HG03442 (cell line): Measurements from ENCODE around the gene KTI12.
A peak's percentile ranks its signal among the peaks of the same experiment; 100 is the strongest.
"Not testable (repeated sequence)": the region's sequence is repeated elsewhere in the genome, so short reads cannot be mapped to it uniquely, and the experiment has no call there.

Experiments
- ATAC-seq: cut with Tn5 transposase; IDR thresholded peaks from one replicate; pipeline ENCODE4 v1.9.1; 2021; ENCODE audit warnings: mild to moderate bottlenecking, moderate library complexity; ENCODE audit not compliant: unreplicated experiment

KTI12 gene

GRCh38 chr1:52041551-52042185 is 8.1 kb upstream of the KTI12 start:
- ATAC-seq, result no peak

DNA sequence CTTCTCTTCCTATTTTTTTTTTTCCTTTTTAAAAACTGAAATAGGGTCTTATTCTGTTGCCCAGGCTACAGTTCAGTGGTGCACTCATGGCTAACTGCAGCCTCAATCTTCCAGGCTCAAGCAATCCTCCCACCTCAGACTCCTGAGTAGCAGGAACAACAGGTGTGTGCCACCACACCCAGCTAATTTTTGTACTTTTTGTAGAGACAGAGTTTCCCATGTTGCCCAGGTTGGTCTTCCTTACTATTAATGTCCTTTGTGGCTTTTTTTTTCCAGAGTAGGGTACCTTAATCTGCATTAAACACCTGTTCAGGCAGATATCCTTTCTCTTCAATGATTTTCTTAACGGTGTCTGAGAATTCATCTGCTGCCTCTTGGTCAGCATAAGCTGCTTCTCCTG is 4.3 kb upstream of the KTI12 start:
- no peak for ATAC-seq

DNA sequence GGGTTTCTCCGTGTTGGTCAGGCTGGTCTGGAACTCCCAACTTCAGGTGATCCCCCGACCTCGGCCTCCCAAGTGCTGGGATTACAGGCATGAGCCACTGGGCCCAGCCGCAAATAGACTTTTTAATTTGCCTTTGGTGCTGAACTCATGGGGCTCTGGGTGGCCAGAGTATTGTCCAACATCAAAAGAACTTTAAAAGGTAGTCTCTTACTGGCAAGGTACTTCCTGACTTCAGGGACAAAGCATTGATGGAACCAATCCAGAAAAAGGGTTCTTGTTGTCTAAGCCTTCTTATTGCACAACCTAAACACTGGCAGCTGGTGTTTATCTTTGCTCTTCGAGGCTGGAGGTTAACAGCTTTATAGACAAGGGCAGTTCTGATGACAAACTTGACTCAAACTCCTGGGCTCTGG is 3.8 kb upstream of the KTI12 start:
- no peak for ATAC-seq

DNA sequence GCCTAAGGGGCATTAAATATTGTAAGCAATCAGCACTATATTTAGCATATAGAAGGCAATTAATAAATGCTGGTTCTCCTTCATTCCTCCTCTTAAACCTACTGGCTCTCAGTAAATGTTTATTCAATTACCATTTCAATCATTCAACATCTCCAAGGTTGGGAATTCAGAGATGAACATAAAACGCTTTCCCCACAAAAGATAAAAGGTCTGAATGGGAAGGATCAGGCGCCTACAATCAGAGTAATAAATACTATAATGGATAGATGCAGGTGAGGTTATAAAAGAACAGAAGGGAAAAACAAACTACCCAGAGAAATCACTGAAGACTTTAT is 407 bp upstream of the KTI12 start:
- no peak for ATAC-seq

DNA sequence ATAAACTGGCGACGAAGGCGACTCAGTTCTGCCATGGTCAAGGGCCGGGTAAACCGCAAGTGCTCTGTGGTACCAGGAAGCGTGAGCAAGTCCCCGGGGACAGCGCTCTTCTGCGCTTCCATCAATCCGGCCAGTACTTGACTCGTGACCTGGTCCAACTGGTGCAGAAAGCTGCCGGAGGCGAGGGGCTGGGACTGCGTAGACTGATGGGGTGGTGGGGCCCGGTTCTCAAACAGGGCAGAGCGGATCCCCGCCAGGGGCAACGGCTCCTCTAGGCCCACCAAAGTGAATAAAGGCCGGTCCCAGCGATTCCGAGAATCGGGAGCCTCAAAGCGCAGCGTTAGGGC is 852 bp downstream of the KTI12 start:
- ATAC-seq, result peak; percentile 27

DNA sequence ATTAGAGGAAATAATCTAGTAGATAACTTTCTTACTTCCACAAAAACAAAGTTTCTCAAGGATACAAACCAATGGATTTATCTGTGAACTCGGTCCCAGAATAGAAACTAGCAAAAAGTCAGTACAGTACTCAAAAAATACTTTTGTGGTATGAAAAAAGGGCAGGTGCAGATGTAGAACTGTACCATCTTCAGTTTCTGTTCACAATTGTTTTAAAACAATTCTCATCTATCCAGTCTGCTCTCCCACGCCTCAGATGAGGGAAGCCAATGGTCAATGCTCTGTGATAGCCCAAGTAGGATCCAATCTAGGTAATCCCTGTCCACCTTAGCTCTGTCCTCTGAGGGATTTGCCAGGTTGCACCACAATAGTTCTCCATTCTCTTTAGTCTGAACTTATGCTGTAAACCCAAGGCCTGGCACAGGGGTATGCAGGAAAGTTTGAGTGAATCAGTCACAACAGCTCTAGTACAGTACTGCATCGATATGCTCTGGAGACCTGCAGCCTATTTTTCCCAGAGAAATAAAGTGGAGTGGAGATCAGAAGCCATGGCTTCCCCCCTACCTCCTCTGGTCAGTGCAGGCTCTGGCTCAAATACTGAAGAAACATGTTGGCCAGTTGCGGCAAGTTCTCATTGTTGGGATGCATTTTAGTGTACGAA is 1.4 kb downstream of the KTI12 start:
- peak; percentile 32 for ATAC-seq

DNA sequence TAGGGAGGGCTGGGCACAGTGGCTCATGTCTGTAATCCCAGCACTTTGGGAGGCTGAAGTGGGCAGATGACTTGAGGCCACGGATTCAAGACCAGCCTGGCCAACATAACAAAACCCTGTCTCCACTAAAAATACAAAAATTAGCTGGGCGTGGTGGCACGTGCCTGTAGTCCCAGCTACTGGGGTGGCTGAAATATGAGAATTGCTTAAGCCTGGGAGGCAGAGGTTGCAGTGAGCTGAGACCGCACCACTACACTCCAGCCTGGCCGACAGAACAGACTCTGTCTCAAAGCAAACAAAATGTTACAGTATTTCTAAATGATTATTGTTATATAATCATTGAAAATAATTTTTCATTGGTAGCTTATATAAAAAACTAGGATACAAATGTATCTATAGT is 4.8 kb downstream of the KTI12 start:
- not testable (repeated sequence) for ATAC-seq

DNA sequence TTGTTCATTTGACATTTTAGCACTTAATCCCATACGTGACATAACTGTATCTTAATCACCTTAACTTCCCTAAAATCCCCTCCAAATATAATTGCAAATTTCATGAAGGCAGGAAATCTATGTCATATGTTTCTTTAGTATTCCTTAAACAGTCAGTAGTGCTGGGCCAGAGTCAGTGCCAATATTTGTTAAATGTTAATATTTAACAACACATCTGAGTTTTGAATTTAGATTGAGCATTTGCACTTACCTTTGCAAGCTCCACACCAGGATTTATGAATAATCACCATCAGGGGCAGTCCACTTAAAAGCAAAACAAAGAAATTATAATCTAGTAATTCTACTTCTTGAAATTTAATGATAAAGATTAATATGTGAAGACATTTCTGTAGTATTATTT is 5.3 kb downstream of the KTI12 start:
- no peak for ATAC-seq

DNA sequence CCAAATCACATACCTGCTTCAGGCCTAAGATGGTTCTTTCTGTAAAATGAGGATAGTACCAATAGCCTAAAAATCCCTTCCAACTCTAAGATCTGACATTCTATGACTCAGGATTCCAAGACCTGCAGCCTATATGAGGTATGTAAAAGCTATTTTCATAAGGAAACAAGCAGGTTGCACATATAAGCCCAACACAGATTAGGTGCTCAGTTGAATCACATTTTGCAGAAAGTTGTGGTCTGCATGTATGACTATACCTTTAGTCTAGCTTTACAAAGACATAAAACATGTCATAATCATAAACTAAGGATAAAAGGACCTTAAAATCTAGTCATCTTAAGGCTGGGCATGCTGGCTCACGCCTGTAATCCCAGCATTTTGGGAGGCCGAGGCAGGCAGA is 7.3 kb downstream of the KTI12 start:
- ATAC-seq, result no peak

- no peak for ATAC-seq
Observed at GRCh38 chr1:52022133-52022532, 11.5 kb downstream of the KTI12 start.

DNA sequence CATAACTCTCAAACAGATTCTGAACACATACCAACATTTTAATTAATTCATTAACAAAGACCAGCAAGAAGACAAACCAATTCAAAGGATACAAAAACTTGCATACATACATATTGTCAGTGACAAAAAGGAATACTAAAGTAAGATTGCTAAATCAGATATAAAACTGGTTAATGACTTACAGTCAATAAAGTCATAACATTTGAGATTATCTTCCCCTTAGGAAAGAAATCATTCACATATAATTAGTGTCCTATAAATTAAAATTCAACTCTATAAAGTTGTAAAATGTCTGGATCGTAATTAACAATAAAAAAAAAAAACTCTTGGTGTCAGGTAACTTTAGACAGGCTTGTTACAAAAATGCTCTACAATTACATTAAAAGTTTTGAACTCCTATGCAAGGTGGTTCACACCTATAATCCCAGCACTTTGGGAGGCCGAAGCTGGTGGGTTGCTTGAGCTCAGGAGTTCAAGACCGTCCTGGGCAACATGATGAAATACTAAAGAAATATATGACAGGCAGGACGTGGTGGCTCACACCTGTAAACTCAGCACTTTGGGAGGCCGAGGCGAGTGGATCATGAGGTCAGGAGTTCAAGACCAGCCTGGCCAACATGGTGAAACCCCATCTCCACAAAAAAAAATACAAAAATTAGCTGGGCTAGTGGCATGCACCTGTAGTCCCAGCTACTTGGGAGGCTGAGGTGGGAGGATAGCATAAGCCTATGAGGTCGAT is 25.4 kb downstream of the KTI12 start:
- no peak for ATAC-seq

DNA sequence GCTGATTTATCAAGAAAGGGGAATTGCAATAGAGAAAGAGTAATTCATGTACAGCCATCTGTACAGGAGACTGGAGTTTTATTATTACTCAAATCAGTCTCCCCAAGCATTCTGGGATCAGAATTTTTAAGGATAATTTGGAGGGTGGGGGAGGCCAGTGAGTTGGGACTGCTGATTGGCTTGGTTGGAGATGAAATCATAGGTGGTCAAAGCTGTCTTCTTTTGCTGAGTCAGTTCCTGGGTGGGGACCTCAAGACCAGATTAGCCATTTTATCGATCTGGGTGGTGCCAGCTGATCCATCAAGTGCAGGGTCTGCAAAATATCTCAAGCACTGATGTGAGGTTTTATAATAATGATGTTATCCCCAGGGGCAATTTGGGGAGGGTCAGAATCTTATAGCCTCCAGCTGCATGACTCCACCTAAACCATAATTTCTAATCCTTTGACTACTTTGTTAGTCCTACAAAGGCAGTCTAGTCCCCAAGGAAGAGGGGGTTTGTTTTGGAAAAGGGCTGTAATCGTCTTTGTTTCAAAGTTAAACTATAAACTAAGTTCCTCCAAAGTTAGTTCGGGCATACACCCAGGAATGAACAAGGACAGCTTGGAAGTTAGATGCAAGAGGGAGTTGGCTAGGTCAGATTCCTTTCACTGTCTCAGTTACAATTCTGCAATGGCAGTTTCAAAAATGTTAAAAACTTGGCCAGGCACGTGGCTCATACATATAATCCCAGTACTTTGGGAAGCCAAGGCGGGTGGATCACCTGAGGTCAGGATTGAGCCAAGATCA is 26.2 kb downstream of the KTI12 start:
- ATAC-seq, result no peak

- ATAC-seq, result not testable (repeated sequence)
Observed at GRCh38 chr1:52006081-52006553, 27.5 kb downstream of the KTI12 start.

GRCh38 chr1:52005548-52005947 is 28.1 kb downstream of the KTI12 start:
- not testable (repeated sequence) for ATAC-seq

DNA sequence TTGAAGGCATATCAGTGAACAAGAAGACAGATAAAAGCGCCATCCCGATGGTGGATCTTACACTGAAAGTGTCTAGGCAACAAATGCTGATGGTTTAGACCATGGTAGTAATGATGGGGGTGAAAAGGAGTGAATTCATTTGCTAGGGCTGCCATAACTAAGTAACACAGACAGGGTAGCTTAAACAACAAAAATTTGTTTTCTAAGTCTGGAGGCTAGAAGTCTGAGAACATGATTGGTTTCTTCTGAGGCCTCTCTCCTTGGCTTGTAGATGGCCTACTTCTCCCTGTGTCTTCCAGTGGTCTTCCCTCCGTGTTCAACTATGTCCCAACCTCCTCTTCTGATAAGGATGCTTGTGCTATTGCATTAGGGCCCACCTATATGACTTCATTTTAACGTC is 29.7 kb downstream of the KTI12 start:
- no peak for ATAC-seq

- ATAC-seq, result peak; percentile 74
Observed at GRCh38 chr1:52002038-52002917, 31.3 kb downstream of the KTI12 start.

DNA sequence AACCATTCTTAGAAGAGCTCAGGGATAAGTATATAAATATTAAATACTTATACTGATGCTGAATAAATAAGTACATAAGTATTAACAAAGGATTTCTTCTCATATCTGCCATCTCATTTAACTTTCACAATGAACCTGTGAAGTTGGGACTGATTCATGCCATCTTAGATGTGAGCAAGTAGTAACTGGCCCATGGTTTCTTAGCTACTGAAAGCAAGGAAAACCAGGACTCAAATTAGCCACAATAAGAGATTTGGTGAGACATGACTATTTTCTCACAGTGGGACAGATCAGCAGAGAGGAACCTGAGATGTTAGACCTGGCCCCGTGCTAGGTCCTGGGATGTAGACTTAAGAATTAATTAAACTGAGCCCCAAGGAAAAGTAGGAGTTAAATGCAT is 34.9 kb downstream of the KTI12 start:
- ATAC-seq, result no peak

DNA sequence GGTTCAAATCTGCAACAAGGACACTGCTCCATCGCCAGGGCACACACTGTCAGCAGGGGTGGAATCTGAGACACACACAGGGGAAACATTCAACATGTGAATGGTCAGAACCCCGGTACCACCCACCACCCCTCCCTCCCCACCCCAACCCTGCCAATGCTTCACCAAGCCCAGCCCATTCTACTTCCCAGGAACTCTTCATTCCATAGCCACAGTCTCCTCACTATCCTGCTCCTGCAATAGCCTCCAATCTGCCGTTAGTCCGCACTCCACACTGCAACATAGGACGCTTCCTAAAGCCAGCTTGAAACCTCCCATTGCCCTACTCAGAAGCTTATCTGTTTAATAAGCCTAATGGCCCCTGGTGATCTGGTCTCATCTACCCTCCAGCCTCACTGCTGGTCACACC is 35.6 kb downstream of the KTI12 start:
- no peak for ATAC-seq

DNA sequence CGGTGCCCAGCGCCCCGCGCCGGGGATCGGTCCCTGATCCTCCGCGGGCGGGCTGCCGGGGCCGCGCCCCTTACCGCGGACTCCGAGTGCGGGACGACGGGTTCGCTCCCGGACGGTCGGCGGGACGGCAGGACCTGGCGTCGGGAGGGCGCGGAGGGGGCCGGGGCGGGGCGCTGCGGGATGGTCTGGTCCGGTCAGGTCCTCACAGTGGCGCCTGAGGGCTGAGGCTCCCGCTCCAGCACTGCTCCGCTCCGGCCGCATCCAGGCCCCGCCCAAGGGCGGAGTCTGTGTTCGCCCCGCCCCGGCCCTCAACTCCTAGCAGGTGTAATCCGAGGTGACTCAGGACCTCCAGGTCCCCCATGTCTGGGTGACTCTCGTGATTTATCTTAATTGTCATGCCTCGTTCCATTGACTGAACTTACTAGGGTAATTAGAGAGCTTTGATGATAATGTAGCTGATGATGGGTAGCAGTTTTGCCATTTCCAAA is 43.1 kb downstream of the KTI12 start, which contains the start of gene RAB3B:
RAB3B (minus strand) TSS at position 223 of the 488 bp plus-strand sequence. CDS start 13,583 bp downstream, outside the sequence.
- ATAC-seq, result peak; percentile 71
